Stimulated activated naive B cell treated with anti-CD40 and anti-IgM and Interleukin-4, amounts not matched to agents 10 μg/mL and 1 μg/mL and 100 μg/mL, for 72 hours (primary cell): ENCODE measurements around the gene CPZ.
"Not testable (repeated sequence)": the region's sequence is repeated elsewhere in the genome, so short reads cannot be mapped to it uniquely, and the experiment has no call there.

Source experiments
- ATAC-seq, 2 donors: fragments of 150-1000 bp; cut with Tn5 transposase; replicated peaks; 2 replicates each; pipeline ENCODE4 v1.10.0; 2021; ENCODE audit warnings: moderate library complexity in 1 of 2
- DNase-seq: peaks from one replicate; pipeline ENCODE4 v3.0.0; 2021
- H3K27ac Mint-ChIP-seq: one replicate; pipeline ENCODE4 v1.8.0; 2022; ENCODE audit warnings: mild to moderate bottlenecking, mixed read lengths
- H3K27me3 Mint-ChIP-seq, 2 donors: one replicate each; pipeline ENCODE4 v1.8.0; 2022; ENCODE audit warnings: mixed read lengths in 2 of 2
- H3K36me3 Mint-ChIP-seq, 2 donors: one replicate each; pipeline ENCODE4 v1.8.0; 2022; ENCODE audit warnings: mixed read lengths in 2 of 2, mild to moderate bottlenecking in 1 of 2
- H3K4me1 Mint-ChIP-seq, 2 donors: one replicate each; pipeline ENCODE4 v1.8.0; 2022; ENCODE audit warnings: mixed read lengths in 2 of 2, mild to moderate bottlenecking in 1 of 2
- H3K4me3 Mint-ChIP-seq, 2 donors: one replicate each; pipeline ENCODE4 v1.8.0; 2022; ENCODE audit warnings: mild to moderate bottlenecking in 2 of 2, mixed read lengths in 2 of 2, moderate library complexity in 1 of 2
- H3K9me3 Mint-ChIP-seq, 2 donors: one replicate each; pipeline ENCODE4 v1.8.0; 2022; ENCODE audit warnings: mixed read lengths in 2 of 2, mild to moderate bottlenecking in 1 of 2

The CPZ gene

GRCh38 chr4:8612646-8613045 is 20.1 kb downstream of the CPZ start:
- no peaks in the 10 kb centered on the region for H3K9me3 Mint-ChIP-seq
- ATAC-seq (no peak), DNase-seq (no peak)
- peaks cover 5 to 10% of the 10 kb centered on the region in 2 donors for H3K27me3 Mint-ChIP-seq
- H3K27ac Mint-ChIP-seq = no peak overlapping the region
- H3K4me3 Mint-ChIP-seq = no peak overlapping the region
- no peaks in the 10 kb centered on the region for H3K36me3 Mint-ChIP-seq
- H3K4me1 Mint-ChIP-seq = no peaks in the 10 kb centered on the region

- H3K4me1 Mint-ChIP-seq = no peaks in the 10 kb centered on the region
- peaks cover 5 to 10% of the 10 kb centered on the region in 2 donors for H3K27me3 Mint-ChIP-seq
- no peaks in the 10 kb centered on the region for H3K9me3 Mint-ChIP-seq
- no peak overlapping the region for H3K4me3 Mint-ChIP-seq
- ATAC-seq = no peak
- no peaks in the 10 kb centered on the region for H3K36me3 Mint-ChIP-seq
- no peak for DNase-seq
- no peak overlapping the region for H3K27ac Mint-ChIP-seq
Observed at GRCh38 chr4:8613421-8614364, 21.1 kb downstream of the CPZ start.

- no peak overlapping the region for H3K4me3 Mint-ChIP-seq
- H3K27me3 Mint-ChIP-seq = peaks cover 0 to 10% of the 10 kb centered on the region in 2 donors
- H3K4me1 Mint-ChIP-seq = no peaks in the 10 kb centered on the region
- H3K9me3 Mint-ChIP-seq = no peaks in the 10 kb centered on the region
- DNase-seq (no peak), ATAC-seq (no peak)
- no peaks in the 10 kb centered on the region for H3K36me3 Mint-ChIP-seq
- H3K27ac Mint-ChIP-seq = no peak overlapping the region
Observed at GRCh38 chr4:8614365-8615193, 22.0 kb downstream of the CPZ start.

- H3K4me3 Mint-ChIP-seq = no peak overlapping the region
- no peaks in the 10 kb centered on the region for H3K9me3 Mint-ChIP-seq
- H3K27ac Mint-ChIP-seq = no peak overlapping the region
- ATAC-seq (no peak), DNase-seq (no peak)
- H3K36me3 Mint-ChIP-seq = no peaks in the 10 kb centered on the region
- peaks cover 0 to 10% of the 10 kb centered on the region in 2 donors for H3K27me3 Mint-ChIP-seq
- no peaks in the 10 kb centered on the region for H3K4me1 Mint-ChIP-seq
Observed at GRCh38 chr4:8615366-8615765, 22.8 kb downstream of the CPZ start.

GRCh38 chr4:8615921-8616787 is 23.6 kb downstream of the CPZ start:
- Mint-ChIP-seq H3K9me3 (no peaks in the 10 kb centered on the region), H3K27ac (no peak overlapping the region), H3K4me3 (no peak overlapping the region), H3K4me1 (no peaks in the 10 kb centered on the region), H3K27me3 (peaks cover 0 to 6% of the 10 kb centered on the region in 2 donors), H3K36me3 (no peaks in the 10 kb centered on the region)
- ATAC-seq (no peak), DNase-seq (no peak)

- DNase-seq (no peak), ATAC-seq (no peak)
- no peaks in the 10 kb centered on the region for H3K9me3 Mint-ChIP-seq
- no peak overlapping the region for H3K27ac Mint-ChIP-seq
- no peaks in the 10 kb centered on the region for H3K36me3 Mint-ChIP-seq
- H3K4me1 Mint-ChIP-seq = no peaks in the 10 kb centered on the region
- no peak overlapping the region for H3K4me3 Mint-ChIP-seq
- peaks cover 0 to 5% of the 10 kb centered on the region in 2 donors for H3K27me3 Mint-ChIP-seq
Observed at GRCh38 chr4:8616831-8617230, 24.3 kb downstream of the CPZ start.

GRCh38 chr4:8617486-8618040 is 25.0 kb downstream of the CPZ start:
- ATAC-seq = no peak
- Mint-ChIP-seq H3K36me3 (no peaks in the 10 kb centered on the region), H3K27ac (no peak overlapping the region), H3K4me1 (no peaks in the 10 kb centered on the region), H3K27me3 (peaks cover 0 to 5% of the 10 kb centered on the region in 2 donors), H3K9me3 (no peaks in the 10 kb centered on the region), H3K4me3 (no peak overlapping the region)
- DNase-seq = no peak

- H3K27me3 Mint-ChIP-seq = peaks cover 0 to 5% of the 10 kb centered on the region in 2 donors
- H3K4me1 Mint-ChIP-seq = no peaks in the 10 kb centered on the region
- H3K9me3 Mint-ChIP-seq = no peaks in the 10 kb centered on the region
- H3K4me3 Mint-ChIP-seq = no peak overlapping the region
- ATAC-seq (no peak), DNase-seq (no peak)
- H3K36me3 Mint-ChIP-seq = no peaks in the 10 kb centered on the region
- no peak overlapping the region for H3K27ac Mint-ChIP-seq
Observed at GRCh38 chr4:8618421-8618820, 25.9 kb downstream of the CPZ start.

GRCh38 chr4:8618961-8619720 is 26.6 kb downstream of the CPZ start:
- H3K36me3 Mint-ChIP-seq = no peaks in the 10 kb centered on the region
- H3K4me1 Mint-ChIP-seq = no peaks in the 10 kb centered on the region
- no peaks in the 10 kb centered on the region for H3K9me3 Mint-ChIP-seq
- H3K27me3 Mint-ChIP-seq = peaks cover 0 to 5% of the 10 kb centered on the region in 2 donors
- DNase-seq (no peak), ATAC-seq (no peak)
- no peak overlapping the region for H3K4me3 Mint-ChIP-seq
- H3K27ac Mint-ChIP-seq = no peak overlapping the region

- H3K27ac Mint-ChIP-seq, H3K9me3 Mint-ChIP-seq, H3K27me3 Mint-ChIP-seq, H3K36me3 Mint-ChIP-seq, DNase-seq, H3K4me1 Mint-ChIP-seq, H3K4me3 Mint-ChIP-seq: not testable (repeated sequence)
- peak; percentile 7 to 13 for ATAC-seq
Observed at GRCh38 chr4:8621135-8621534, 28.6 kb downstream of the CPZ start.

GRCh38 chr4:8624601-8625272 is 32.2 kb downstream of the CPZ start:
- not testable (repeated sequence) for H3K27me3 Mint-ChIP-seq, H3K4me1 Mint-ChIP-seq, ATAC-seq, H3K9me3 Mint-ChIP-seq, H3K27ac Mint-ChIP-seq, H3K36me3 Mint-ChIP-seq, H3K4me3 Mint-ChIP-seq, DNase-seq

GRCh38 chr4:8630240-8630905 is 37.8 kb downstream of the CPZ start:
- H3K27me3 Mint-ChIP-seq, H3K36me3 Mint-ChIP-seq, ATAC-seq, H3K9me3 Mint-ChIP-seq, DNase-seq, H3K27ac Mint-ChIP-seq, H3K4me1 Mint-ChIP-seq, H3K4me3 Mint-ChIP-seq: not testable (repeated sequence)
